GM12878 (cell line): Measurements from ENCODE around the gene MANF. TPM values are rescaled to one million over a fixed set of nuclear protein-coding genes. Genes with fewer than 3 reads are reported as not detected.

Experiments used
- ATAC-seq: fragments of 200-7000 bp; cut with Tn5 transposase; 3 replicates; pipeline ENCODE4 v1.9.1; 2020; ENCODE audit warnings: mild to moderate bottlenecking, moderate library complexity
- BruUV-seq: library from RNA; stranded (reverse); fragments of 400-500 nt; replicated peaks from 2 replicates; lab custom pipeline; 2021; lab: Mats Ljungman, UMichigan
- CTCF ChIA-PET: fragments of 300-600 bp; sonication (Branson Sonifier 250); formaldehyde crosslinking; extraction: SDS; loops from one replicate; lab custom pipeline; 2021; ENCODE audit warnings: inconsistent platforms; lab: Yijun Ruan, JAX
- POLR2A ChIA-PET: fragments of 350-600 bp; formaldehyde crosslinking; extraction: SDS; loops from one replicate; lab custom pipeline; 2021; ENCODE audit warnings: inconsistent platforms; lab: Charles Lee
- RAD21 ChIA-PET: fragments of 300-600 bp; sonication (Branson Sonifier 250); formaldehyde crosslinking; loops from one replicate; lab custom pipeline; 2023; ENCODE audit warnings: antibody characterized with exemption; ENCODE audit not compliant: unreplicated experiment; lab: Charles Lee
- SMC1A ChIA-PET: fragments of 300-600 bp; sonication (Branson Sonifier 250); formaldehyde crosslinking; loops from one replicate; lab custom pipeline; 2023; ENCODE audit not compliant: unreplicated experiment, uncharacterized antibody; lab: Charles Lee
- DNase-seq: peaks from one replicate; pipeline ENCODE4 v3.0.0-alpha.2; 2011; ENCODE audit warnings: low read depth, low spot score
- FAIRE-seq: peaks from 3 replicates; lab custom pipeline; 2011; peaks lifted over from hg19 to GRCh38; lab: Jason Lieb, UNC
- H2AFZ ChIP-seq: 2 replicates; pipeline ENCODE4 v1.6.0; 2011; ENCODE audit warnings: low read depth, low read length, control low read depth; ENCODE audit not compliant: control insufficient read depth
- H3K27ac ChIP-seq: 2 replicates; pipeline ENCODE4 v1.5.1; 2011; ENCODE audit warnings: control low read depth; ENCODE audit not compliant: control insufficient read depth, insufficient read depth
- H3K27me3 ChIP-seq, 2 experiments: replicated peaks in 1 of 2; 2 replicates each; pipeline versions ENCODE4 v1.6.0 to v1.6.1; 2011; ENCODE audit warnings: low read length in 1 of 2; ENCODE audit not compliant: control insufficient read depth in 2 of 2, insufficient read depth in 2 of 2
- H3K36me3 ChIP-seq, 2 experiments: 2 replicates each; pipeline ENCODE4 v1.5.1; 2011; ENCODE audit warnings: low read length in 1 of 2; ENCODE audit not compliant: control insufficient read depth in 2 of 2, insufficient read depth in 2 of 2
- H3K4me1 ChIP-seq: 2 replicates; pipeline ENCODE4 v1.6.1; 2011; ENCODE audit warnings: mild to moderate bottlenecking, low read length, moderate library complexity, mixed read lengths; ENCODE audit not compliant: control insufficient read depth, insufficient read depth
- H3K4me2 ChIP-seq: 2 replicates; pipeline ENCODE4 v1.6.0; 2011; ENCODE audit warnings: control low read depth; ENCODE audit not compliant: control insufficient read depth, insufficient read depth
- H3K4me3 ChIP-seq: fragments of 200-600 bp; sonication (generic); 2 replicates; pipeline ENCODE4 v1.5.1; 2016
- H3K79me2 ChIP-seq: 2 replicates; pipeline ENCODE4 v1.6.0; 2011; ENCODE audit warnings: low read length; ENCODE audit not compliant: control insufficient read depth, insufficient read depth
- H3K9ac ChIP-seq: 2 replicates; pipeline ENCODE4 v1.8.0; 2011; ENCODE audit warnings: low read length, control low read depth, mixed read lengths; ENCODE audit not compliant: control insufficient read depth, insufficient read depth
- H3K9me3 ChIP-seq: replicated peaks from 3 replicates; pipeline ENCODE4 v1.5.1; 2011; ENCODE audit warnings: mild to moderate bottlenecking, low read length; ENCODE audit not compliant: control insufficient read depth, insufficient read depth
- H4K20me1 ChIP-seq: 2 replicates; pipeline ENCODE4 v1.6.0; 2011; ENCODE audit not compliant: control insufficient read depth, insufficient read depth
- ASH2L ChIP-seq: fragments of 300-600, 200-600 bp; sonication (generic); IDR thresholded peaks from 2 replicates; pipeline ENCODE4 v1.6.1; 2017; ENCODE audit warnings: low read depth, mild to moderate bottlenecking, borderline replicate concordance
- CBX3 ChIP-seq: fragments of 200-600 bp; sonication (generic); IDR thresholded peaks from 2 replicates; pipeline ENCODE4 v1.6.1; 2016; ENCODE audit warnings: low read depth, borderline replicate concordance
- CEBPZ ChIP-seq: fragments of 150-350 bp; IDR thresholded peaks from 2 replicates; pipeline ENCODE4 v1.6.1; 2016; ENCODE audit warnings: low read depth, low read length
- CHD2 ChIP-seq: IDR thresholded peaks from 2 replicates; pipeline ENCODE4 v1.6.1; 2011; ENCODE audit warnings: low read depth, low read length, improper control_type of control experiment, borderline replicate concordance
- ESRRA ChIP-seq: IDR thresholded peaks from 2 replicates; pipeline ENCODE4 v1.6.1; 2012; ENCODE audit warnings: mild to moderate bottlenecking, low read length, improper control_type of control experiment
- HDAC2 ChIP-seq: fragments of 200-600 bp; sonication (generic); IDR thresholded peaks from 2 replicates; pipeline ENCODE4 v1.6.1; 2017
- IKZF2 ChIP-seq, 2 experiments: fragments of 450-650 bp; IDR thresholded peaks; 2 replicates each; pipeline ENCODE4 v1.6.1; 2017; ENCODE audit warnings: mild to moderate bottlenecking in 2 of 2, moderate library complexity in 2 of 2
- KLF5 ChIP-seq: fragments of 450-650 bp; IDR thresholded peaks from 2 replicates; pipeline ENCODE4 v1.6.1; 2014; ENCODE audit warnings: mild to moderate bottlenecking; ENCODE audit not compliant: partially characterized antibody
- MEF2B ChIP-seq: fragments of 450-650 bp; IDR thresholded peaks from 2 replicates; pipeline ENCODE4 v1.6.1; 2018; ENCODE audit warnings: mild to moderate bottlenecking, moderate library complexity; ENCODE audit not compliant: partially characterized antibody, poor library complexity, severe bottlenecking
- MLLT1 ChIP-seq: fragments of 450-650 bp; IDR thresholded peaks from 2 replicates; pipeline ENCODE4 v1.6.1; 2016; ENCODE audit warnings: mild to moderate bottlenecking
- NR2C1 ChIP-seq: fragments of 450-650 bp; IDR thresholded peaks from 2 replicates; pipeline ENCODE4 v1.6.1; 2017; ENCODE audit warnings: antibody characterized with exemption, mild to moderate bottlenecking, moderate library complexity
- NR2C2 ChIP-seq: IDR thresholded peaks from 2 replicates; pipeline ENCODE4 v1.6.1; 2011; ENCODE audit warnings: borderline replicate concordance, low read depth; ENCODE audit not compliant: control insufficient read depth, insufficient read length
- STAT1 ChIP-seq: fragments of 450-650 bp; conservative IDR thresholded peaks from 2 replicates; pipeline ENCODE4 v1.6.1; 2014; ENCODE audit warnings: antibody characterized with exemption, mild to moderate bottlenecking
- ZNF24 ChIP-seq: fragments of 450-650 bp; IDR thresholded peaks from 2 replicates; pipeline ENCODE4 v1.6.1; 2017; ENCODE audit warnings: antibody characterized with exemption, mild to moderate bottlenecking
- WGBS: methylation state at CpG from one replicate; pipeline ENCODE4 v1.1.6; 2016; ENCODE audit warnings: low lambda C conversion rate; ENCODE audit not compliant: insufficient replicate concordance, insufficient coverage; ENCODE audit errors: missing lambda C conversion rate; 5-methylcytosine and 5-hydroxymethylcytosine counted together
- in situ Hi-C: fragments of 300-500 bp; cut with MboI; formaldehyde crosslinking; loops from 9 replicates; pipeline ENCODE4 v1.14.3; 2018; ENCODE audit warnings: mixed read lengths
- intact Hi-C: fragments of 100-400 bp; cut with micrococcal nuclease; formaldehyde crosslinking; loops from one replicate; pipeline ENCODE4 v1.14.2; 2022; ENCODE audit not compliant: unreplicated experiment
- polyA plus RNA-seq, 11 experiments: library from polyadenylated mRNA; depleted of rRNA in 4 of 11; unstranded in 6 of 11; stranded (reverse) in 5 of 11; fragments of >200 nt; fragmentation: Nextera tagmentation in 4 of 11; fragmentation: Illumina TruSeq in 1 of 11; extraction: Ambion mirVana in 4 of 11; extraction: Trizol in 1 of 11; gene quantifications; 1 replicate in 1 of 11; 2 replicates in 10 of 11; pipeline versions ENCODE4 v1.2.1 to v1.2.3, GENCODE V29; 2011 to 2016; ENCODE audit warnings: inconsistent platforms in 2 of 11, missing spikeins in 2 of 11, low read depth in 1 of 11
- total RNA-seq, 4 experiments: library from RNA; depleted of rRNA in 3 of 4; stranded (reverse); fragments of >200 nt in 3 of 4; fragmentation: Illumina TruSeq in 1 of 4; extraction: Trizol in 1 of 4; gene quantifications; 2 replicates each; pipeline versions ENCODE4 v1.2.1 to v1.2.3, GENCODE V29; 2013 to 2021
- TF ChIP-seq, protein P1 (sequence below): fragments of 450-650 bp; formaldehyde crosslinking; IDR thresholded peaks from 2 replicates; pipeline ENCODE4 v1.4.0; 2022; ENCODE audit warnings: mild to moderate bottlenecking, moderate library complexity

The MANF gene
- total and polyA plus RNA-seq, 10 of the 15 experiments (the other 5 are each of a cell fraction or from before 2014, with no cell fraction given) = 22.0 to 120 (median 82.9) TPM

DNA sequence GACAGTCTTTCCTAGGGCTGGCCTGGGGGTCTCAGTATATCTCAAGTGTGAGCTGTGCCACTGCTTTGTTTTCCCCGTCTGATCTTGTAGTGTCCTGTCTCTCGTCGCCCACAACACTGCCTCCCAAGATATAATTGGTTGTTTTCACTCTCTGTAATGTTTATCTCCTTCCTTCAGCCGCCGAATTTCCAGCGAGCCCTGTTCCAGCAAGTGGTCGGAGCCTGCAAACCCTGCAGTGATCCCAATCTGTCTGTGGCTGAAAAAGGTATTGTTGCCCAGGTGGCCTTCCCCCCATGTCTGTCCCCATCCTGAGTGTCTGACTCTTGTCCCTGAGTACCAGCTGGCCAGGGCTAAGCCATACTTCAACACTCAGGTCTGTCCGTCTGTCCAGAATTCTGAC lies 9.5 kb upstream of the MANF start (continued):
- TF ChIP-seq NR2C2 (no peak), ESRRA (no peak), IKZF2 (IDR thresholded peaks at IDR 0.05) (no peak), ZNF24 (no peak), KLF5 (no peak), ASH2L (no peak)
- TF ChIP-seq, protein P1, sequence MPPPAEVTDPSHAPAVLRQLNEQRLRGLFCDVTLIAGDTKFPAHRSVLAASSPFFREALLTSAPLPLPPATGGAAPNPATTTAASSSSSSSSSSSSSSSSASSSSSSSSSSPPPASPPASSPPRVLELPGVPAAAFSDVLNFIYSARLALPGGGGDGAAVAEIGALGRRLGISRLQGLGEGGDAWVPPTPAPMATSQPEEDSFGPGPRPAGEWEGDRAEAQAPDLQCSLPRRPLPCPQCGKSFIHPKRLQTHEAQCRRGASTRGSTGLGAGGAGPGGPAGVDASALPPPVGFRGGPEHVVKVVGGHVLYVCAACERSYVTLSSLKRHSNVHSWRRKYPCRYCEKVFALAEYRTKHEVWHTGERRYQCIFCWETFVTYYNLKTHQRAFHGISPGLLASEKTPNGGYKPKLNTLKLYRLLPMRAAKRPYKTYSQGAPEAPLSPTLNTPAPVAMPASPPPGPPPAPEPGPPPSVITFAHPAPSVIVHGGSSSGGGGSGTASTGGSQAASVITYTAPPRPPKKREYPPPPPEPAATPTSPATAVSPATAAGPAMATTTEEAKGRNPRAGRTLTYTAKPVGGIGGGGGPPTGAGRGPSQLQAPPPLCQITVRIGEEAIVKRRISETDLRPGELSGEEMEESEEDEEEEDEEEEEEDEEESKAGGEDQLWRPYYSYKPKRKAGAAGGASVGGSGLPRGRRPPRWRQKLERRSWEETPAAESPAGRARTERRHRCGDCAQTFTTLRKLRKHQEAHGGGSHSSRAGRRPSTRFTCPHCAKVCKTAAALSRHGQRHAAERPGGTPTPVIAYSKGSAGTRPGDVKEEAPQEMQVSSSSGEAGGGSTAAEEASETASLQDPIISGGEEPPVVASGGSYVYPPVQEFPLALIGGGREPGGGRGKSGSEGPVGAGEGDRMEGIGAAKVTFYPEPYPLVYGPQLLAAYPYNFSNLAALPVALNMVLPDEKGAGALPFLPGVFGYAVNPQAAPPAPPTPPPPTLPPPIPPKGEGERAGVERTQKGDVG (CRISPR knock-in tag) = no peak

DNA sequence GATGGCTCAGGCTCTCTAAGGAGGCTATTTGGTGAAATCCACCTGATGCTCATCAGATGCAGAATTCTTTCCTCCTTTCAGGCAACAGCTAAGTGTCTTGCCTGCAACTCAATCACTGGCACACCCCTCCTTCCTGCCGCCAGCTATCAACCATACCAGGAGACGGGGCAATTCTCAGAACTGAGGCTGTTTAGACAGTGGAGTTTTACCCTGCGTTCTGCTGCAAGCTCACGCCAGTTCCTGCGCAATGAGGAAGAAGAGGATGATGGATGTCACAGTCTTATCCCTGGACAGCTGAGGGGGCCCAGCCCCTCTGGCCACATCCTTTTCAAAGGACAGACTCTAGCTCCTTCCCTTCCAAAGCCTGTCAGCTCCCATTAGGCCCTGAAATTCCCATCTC lies 7.0 kb upstream of the MANF start:
- no peaks in the 10 kb centered on the region; a peak in 1 of 4 replicates for H3K27me3 ChIP-seq
- H3K9ac ChIP-seq = no peak overlapping the region
- H3K4me3 ChIP-seq = no peak overlapping the region
- RAD21 ChIA-PET = no interaction called here
- FAIRE-seq = no peak
- H3K36me3 ChIP-seq = no peaks in the 10 kb centered on the region
- no peaks in the 10 kb centered on the region for H4K20me1 ChIP-seq
- CTCF ChIA-PET = interaction anchor here (2.6 kb wide), 1 partner anchor 11 kb away, joined by 13 read pairs; no protein-coding TSS in a partner anchor
- no peaks in the 10 kb centered on the region for H3K9me3 ChIP-seq
- ATAC-seq = no peak
- no peak overlapping the region for H3K4me2 ChIP-seq
- SMC1A ChIA-PET = interaction anchor here (1.2 to 1.4 kb wide), 2 partner anchors 9 to 762 kb away, joined by 3 to 4 read pairs; no protein-coding TSS in a partner anchor
- in situ Hi-C loops (loop anchor here (5.0 kb wide), 2 partner anchors 411 to 761 kb away; partner anchors contain the start of gene MAPKAPK3), intact Hi-C loops (no loop called here)
- no peak overlapping the region for H2AFZ ChIP-seq
- POLR2A ChIA-PET = no interaction called here
- no peak for DNase-seq
- H3K79me2 ChIP-seq = peaks cover under 1% of the 10 kb centered on the region
- peaks cover 1% of the 10 kb centered on the region for H3K4me1 ChIP-seq
- H3K27ac ChIP-seq = no peak overlapping the region
- WGBS = 79% methylated on average over 5 of the region's 5 CpGs
- BruUV-seq = no TSS peak
- TF ChIP-seq CHD2 (no peak), MEF2B (no peak), STAT1 (no peak), NR2C1 (no peak), ESRRA (no peak), MLLT1 (no peak), CEBPZ (no peak), NR2C2 (no peak), HDAC2 (no peak), CBX3 (no peak)
